DMS53 (cell line): ENCODE measurements around the gene SDC1.

Experiments used
- DNase-seq: peaks from one replicate; lab custom pipeline; 2025; lab: John Stamatoyannopoulos, UW

SDC1 gene

GRCh38 chr2:20184067-20184938 is 40.6 kb downstream of the SDC1 start:
- peak; percentile 87 for DNase-seq

GRCh38 chr2:20183373-20183772 is 41.6 kb downstream of the SDC1 start:
- DNase-seq: no peak

- DNase-seq: no peak
Observed at GRCh38 chr2:20182241-20182931, 42.5 kb downstream of the SDC1 start.

- DNase-seq: no peak
Observed at GRCh38 chr2:20181761-20182160, 43.2 kb downstream of the SDC1 start.

GRCh38 chr2:20180676-20181648 is 44.0 kb downstream of the SDC1 start:
- no peak for DNase-seq

- DNase-seq: peak; percentile 92
Observed at GRCh38 chr2:20179755-20180594, 45.0 kb downstream of the SDC1 start.

- no peak for DNase-seq
Observed at GRCh38 chr2:20179466-20179754, 45.5 kb downstream of the SDC1 start.

GRCh38 chr2:20178666-20179465 is 46.1 kb downstream of the SDC1 start:
- DNase-seq: no peak

GRCh38 chr2:20178249-20178607 is 46.7 kb downstream of the SDC1 start:
- no peak for DNase-seq

- DNase-seq: no peak
Observed at GRCh38 chr2:20177556-20178248, 47.2 kb downstream of the SDC1 start.

GRCh38 chr2:20176760-20177159 is 48.2 kb downstream of the SDC1 start:
- no peak for DNase-seq

- DNase-seq: no peak
Observed at GRCh38 chr2:20175931-20176330, 49.0 kb downstream of the SDC1 start.

- no peak for DNase-seq
Observed at GRCh38 chr2:20175267-20175666, 49.7 kb downstream of the SDC1 start.

- no peak for DNase-seq
Observed at GRCh38 chr2:20174410-20174809, 50.5 kb downstream of the SDC1 start.

GRCh38 chr2:20173496-20174402 is 51.2 kb downstream of the SDC1 start:
- DNase-seq: no peak

GRCh38 chr2:20173064-20173463 is 51.9 kb downstream of the SDC1 start:
- DNase-seq: no peak

- DNase-seq: no peak
Observed at GRCh38 chr2:20172273-20173055, 52.5 kb downstream of the SDC1 start.

- no peak for DNase-seq
Observed at GRCh38 chr2:20171445-20171977, 53.4 kb downstream of the SDC1 start.
